ENCODE results near the gene ENOX1. TPM values are rescaled to one million over a fixed set of nuclear protein-coding genes. Genes with fewer than 3 reads are reported as not detected.

Gene ENOX1
- total and polyA plus RNA-seq, 7 donors, result 0.23 to 20.2 (median 11.1) TPM

GRCh38 chr13:43167731-43168130, 619.0 kb downstream of the ENOX1 start:
- no peaks in the 10 kb centered on the region for H3K27me3 ChIP-seq
- no peak for DNase-seq
- intact Hi-C loops (cut with DNase I), result no loop called here
- H3K36me3 ChIP-seq, result no peaks in the 10 kb centered on the region
- no peak for TF ChIP-seq POLR2A (IDR thresholded peaks at IDR 0.05)
- TF ChIP-seq CTCF (IDR thresholded peaks at IDR 0.05), result no peak
- no peak for TF ChIP-seq POLR2AphosphoS5 (IDR thresholded peaks at IDR 0.05)
- TF ChIP-seq EP300 (IDR thresholded peaks at IDR 0.05), result no peak
- 82 to 85% methylated on average over 2 of the region's 2 CpGs for WGBS, 2 donors
- no peaks in the 10 kb centered on the region for H3K9me3 ChIP-seq
- no peaks in the 10 kb centered on the region for H3K4me1 ChIP-seq
- no peak overlapping the region for H3K27ac ChIP-seq
- no peak overlapping the region for H3K4me3 ChIP-seq

GRCh38 chr13:43166644-43167457, 619.9 kb downstream of the ENOX1 start:
- no peak for DNase-seq
- Histone ChIP-seq H3K9me3 (no peaks in the 10 kb centered on the region), H3K4me3 (no peak overlapping the region), H3K27me3 (no peaks in the 10 kb centered on the region), H3K4me1 (no peaks in the 10 kb centered on the region), H3K27ac (no peak overlapping the region), H3K36me3 (no peaks in the 10 kb centered on the region)
- intact Hi-C loops (cut with DNase I), result no loop called here
- TF ChIP-seq POLR2A (IDR thresholded peaks at IDR 0.05) (no peak), EP300 (IDR thresholded peaks at IDR 0.05) (no peak), CTCF (IDR thresholded peaks at IDR 0.05) (no peak), POLR2AphosphoS5 (IDR thresholded peaks at IDR 0.05) (no peak)
- WGBS, 2 donors, result 83 to 89% methylated on average over 6 of the region's 6 CpGs

Small RNA genes lying within 50 kb of the gene (small RNA-seq; reads per million reads assigned to genes)
- 0 reads per million in 3 donors for gene AL162713.1

Other genes with a start within 250 kb of the ENOX1 start
- gene CCDC122, start 92.8 kb upstream of the ENOX1 start, total RNA-seq, result 1 to 10 TPM; 1.2 to 3.9 (median 3.1) TPM
- 1 to 10 TPM; 3.7 to 7.4 (median 7.2) TPM for gene CCDC122, start 92.8 kb upstream of the ENOX1 start, polyA plus RNA-seq
- 1 to 10 TPM; 3.3 to 10.0 (median 7.9) TPM for gene LACC1, start 92.9 kb upstream of the ENOX1 start, total RNA-seq
- 10 to 100 TPM in 1 of 3 donors, 1 to 10 TPM in 2; 5.0 to 21.7 (median 9.6) TPM for gene LACC1, start 92.9 kb upstream of the ENOX1 start, polyA plus RNA-seq